ENCODE results near the gene LPO.

LPO gene

GRCh38 chr17:58264407-58265103, 26.2 kb downstream of the LPO start:
- DNase-seq = no peak

GRCh38 chr17:58265271-58265670, 26.9 kb downstream of the LPO start:
- DNase-seq = no peak

GRCh38 chr17:58265902-58266875, 27.8 kb downstream of the LPO start:
- no peak for DNase-seq

- DNase-seq = no peak
These were observed 29.3 kb downstream of the LPO start for GRCh38 chr17:58267347-58268324.

- no peak for DNase-seq
These were observed 29.9 kb downstream of the LPO start for GRCh38 chr17:58268326-58268725.

GRCh38 chr17:58268774-58269556, 30.6 kb downstream of the LPO start:
- no peak for DNase-seq

GRCh38 chr17:58269557-58270291, 31.3 kb downstream of the LPO start:
- DNase-seq = no peak

GRCh38 chr17:58270476-58271215, 32.3 kb downstream of the LPO start:
- DNase-seq = no peak

- no peak for DNase-seq
These were observed 33.0 kb downstream of the LPO start for GRCh38 chr17:58271216-58271931.

GRCh38 chr17:58272367-58273280, 34.2 kb downstream of the LPO start:
- DNase-seq = no peak

GRCh38 chr17:58273453-58274104, 35.2 kb downstream of the LPO start:
- no peak for DNase-seq

- DNase-seq = no peak
These were observed 37.0 kb downstream of the LPO start for GRCh38 chr17:58275417-58275816.

GRCh38 chr17:58276423-58276822, 38.0 kb downstream of the LPO start:
- no peak for DNase-seq

- peak; percentile 71 for DNase-seq
These were observed 38.9 kb downstream of the LPO start for GRCh38 chr17:58277107-58277801.

GRCh38 chr17:58277802-58278595, 39.6 kb downstream of the LPO start:
- DNase-seq = no peak

GRCh38 chr17:58278661-58279015, 40.3 kb downstream of the LPO start:
- no peak for DNase-seq

Data from hematopoietic multipotent progenitor cell treated with erythropoietin and hydrocortisone succinate and interleukin-3 and kit ligand, for 6 days (in vitro differentiated cells).